DMS79 (cell line): ENCODE data around the gene FAM136A.
"Not testable (repeated sequence)": the region's sequence is repeated elsewhere in the genome, so short reads cannot be mapped to it uniquely, and the experiment has no call there.

Experiments used
- DNase-seq: peaks from one replicate; lab custom pipeline; 2025; lab: John Stamatoyannopoulos, UW

The FAM136A gene

GRCh38 chr2:70297828-70298227 lies 4.0 kb downstream of the FAM136A start:
- DNase-seq, result not testable (repeated sequence)

- DNase-seq, result no peak
These were observed 18.2 kb downstream of the FAM136A start for GRCh38 chr2:70283500-70284191.

GRCh38 chr2:70282439-70282838 lies 19.4 kb downstream of the FAM136A start:
- no peak for DNase-seq

GRCh38 chr2:70280242-70280798 lies 21.5 kb downstream of the FAM136A start:
- peak; percentile 39 for DNase-seq

GRCh38 chr2:70270323-70270722 lies 31.5 kb downstream of the FAM136A start:
- no peak for DNase-seq

- DNase-seq, result not testable (repeated sequence)
These were observed 32.2 kb downstream of the FAM136A start for GRCh38 chr2:70269422-70270302.

GRCh38 chr2:70266925-70267324 lies 34.9 kb downstream of the FAM136A start:
- not testable (repeated sequence) for DNase-seq

- no peak for DNase-seq
These were observed 40.4 kb downstream of the FAM136A start for GRCh38 chr2:70261501-70261900.

GRCh38 chr2:70258532-70258875 lies 43.4 kb downstream of the FAM136A start:
- peak; percentile 48 for DNase-seq

GRCh38 chr2:70255637-70256314 lies 46.1 kb downstream of the FAM136A start:
- DNase-seq, result no peak

GRCh38 chr2:70250434-70250833 lies 51.4 kb downstream of the FAM136A start:
- no peak for DNase-seq

- DNase-seq, result peak; percentile 98
These were observed 53.6 kb downstream of the FAM136A start, which contains the start of gene TIA1 for GRCh38 chr2:70248181-70248847. TIA1 (minus strand) TSS chr2:70248628; CDS start chr2:70248430, 198 bp downstream.

- peak; percentile 29 for DNase-seq
These were observed 54.3 kb downstream of the FAM136A start for GRCh38 chr2:70247364-70248180.
